ENCODE results near the gene MRC1. TPM values are rescaled to one million over a fixed set of nuclear protein-coding genes. Genes with fewer than 3 reads are reported as not detected.
A peak's percentile ranks its signal among the peaks of the same experiment; 100 is the strongest.

MRC1 gene
- polyA plus RNA-seq (2011; rRNA removed), result 0.01 TPM in 1 of 2 replicates, not detected in the other
- polyA plus RNA-seq (2012; cell fraction: cytosol; rRNA removed), result not detected in 2 replicates
- polyA plus RNA-seq (2012; cell fraction: nucleus; rRNA removed), result not detected in 2 replicates
- polyA plus RNA-seq (2017; fragmentation: RNase III; extraction: RNeasy Plus Mini Kit Qiagen cat#74134 plus additional on column Dnase treatment), result 0.01 to 0.03 TPM in 2 of 3 replicates, not detected in the other
- 0.04 and 0.05 TPM in 2 replicates for polyA minus RNA-seq (2011; rRNA and poly(A)+ RNA removed)

DNA sequence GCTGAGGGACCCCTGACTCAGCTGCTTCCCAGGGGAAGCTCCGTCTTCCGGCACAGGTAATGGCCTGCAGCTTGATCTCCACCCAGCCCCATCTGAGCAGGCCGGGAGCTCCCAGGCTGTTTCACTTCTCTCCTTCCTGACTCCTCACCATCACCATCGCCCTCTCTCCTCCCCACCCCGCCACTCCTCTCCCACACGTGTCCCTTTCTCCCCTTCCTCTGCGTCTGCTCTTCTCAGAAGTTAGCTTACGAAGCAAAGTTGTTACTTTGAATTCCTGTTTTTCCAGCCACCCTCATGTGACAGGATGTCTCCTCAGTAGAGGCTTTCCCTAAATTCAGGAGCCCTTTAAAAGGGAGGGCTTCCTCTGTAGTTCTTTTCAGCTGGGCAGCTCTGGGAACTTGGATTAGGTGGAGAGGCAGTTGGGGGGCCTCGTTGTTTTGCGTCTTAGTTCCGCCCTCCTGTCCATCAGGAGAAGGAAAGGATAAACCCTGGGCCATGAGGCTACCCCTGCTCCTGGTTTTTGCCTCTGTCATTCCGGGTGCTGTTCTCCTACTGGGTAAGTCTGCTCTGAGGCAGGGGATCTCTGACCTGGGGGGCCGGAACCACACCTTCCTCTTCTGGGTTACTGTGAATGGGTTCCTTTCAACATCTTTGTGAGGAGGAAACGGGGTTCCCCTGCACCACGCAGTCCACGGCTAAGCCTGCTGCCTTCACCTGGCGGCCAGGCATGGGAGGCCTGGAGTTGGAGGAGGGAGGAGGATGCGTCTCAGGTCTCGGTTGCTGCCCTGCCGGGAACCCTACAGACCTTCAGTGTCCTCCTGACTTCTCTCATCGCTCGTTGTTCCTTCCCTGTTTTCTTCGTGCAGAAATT, at the start of gene MRC1:
Gene MRC1 (plus strand): TSS at position 378 of the 871 bp plus-strand sequence. CDS start 118 bp downstream, at position 496.
- no peak within 1 kb of the TSS for H3K4me2 ChIP-seq
- no peak within 1 kb of the TSS for H3K4me3 ChIP-seq
- no peak for ATAC-seq
- ChIA-PET POLR2A (no interaction called here), CTCF (interaction anchor here (1.4 kb wide), 1 partner anchor 13 kb away, joined by 4 read pairs; no protein-coding TSS in a partner anchor)
- no peak for DNase-seq (ENCODE audit: low read depth in 1 of 2, low spot score in 1 of 2)
- 85% methylated on average over 23 of the region's 23 CpGs for WGBS (ENCODE audit: missing lambda C conversion rate)
- no peaks in the 10 kb centered on the region for H3K9me3 ChIP-seq
- FAIRE-seq, result no peak
- H3K4me1 ChIP-seq, result no peaks in the 10 kb centered on the region
- 0 out of 6 replicates have a peak within 1 kb of the TSS, but pooled peaks of 1 of the 2 experiments have one; percentile 24 for H3K27ac ChIP-seq
- TF ChIP-seq RFX5 (IDR thresholded peaks at IDR 0.05) (no peak), CEBPB (IDR thresholded peaks at IDR 0.05) (no peak), NPAS2 (CRISPR knock-in tag; IDR thresholded peaks at IDR 0.05; ENCODE audit: borderline replicate concordance) (no peak), PHF8 (IDR thresholded peaks at IDR 0.05; ENCODE audit: borderline replicate concordance, low read depth) (no peak), SREBF2 (IDR thresholded peaks at IDR 0.05) (no peak), CBX8 (IDR thresholded peaks at IDR 0.05) (no peak)
- TF ChIP-seq, protein P1, sequence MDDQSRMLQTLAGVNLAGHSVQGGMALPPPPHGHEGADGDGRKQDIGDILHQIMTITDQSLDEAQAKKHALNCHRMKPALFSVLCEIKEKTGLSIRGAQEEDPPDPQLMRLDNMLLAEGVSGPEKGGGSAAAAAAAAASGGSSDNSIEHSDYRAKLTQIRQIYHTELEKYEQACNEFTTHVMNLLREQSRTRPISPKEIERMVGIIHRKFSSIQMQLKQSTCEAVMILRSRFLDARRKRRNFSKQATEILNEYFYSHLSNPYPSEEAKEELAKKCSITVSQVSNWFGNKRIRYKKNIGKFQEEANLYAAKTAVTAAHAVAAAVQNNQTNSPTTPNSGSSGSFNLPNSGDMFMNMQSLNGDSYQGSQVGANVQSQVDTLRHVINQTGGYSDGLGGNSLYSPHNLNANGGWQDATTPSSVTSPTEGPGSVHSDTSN (IDR thresholded peaks at IDR 0.05), result no peak
- TF ChIP-seq, protein P2, sequence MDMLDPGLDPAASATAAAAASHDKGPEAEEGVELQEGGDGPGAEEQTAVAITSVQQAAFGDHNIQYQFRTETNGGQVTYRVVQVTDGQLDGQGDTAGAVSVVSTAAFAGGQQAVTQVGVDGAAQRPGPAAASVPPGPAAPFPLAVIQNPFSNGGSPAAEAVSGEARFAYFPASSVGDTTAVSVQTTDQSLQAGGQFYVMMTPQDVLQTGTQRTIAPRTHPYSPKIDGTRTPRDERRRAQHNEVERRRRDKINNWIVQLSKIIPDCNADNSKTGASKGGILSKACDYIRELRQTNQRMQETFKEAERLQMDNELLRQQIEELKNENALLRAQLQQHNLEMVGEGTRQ (IDR thresholded peaks at IDR 0.05), result no peak

DNA sequence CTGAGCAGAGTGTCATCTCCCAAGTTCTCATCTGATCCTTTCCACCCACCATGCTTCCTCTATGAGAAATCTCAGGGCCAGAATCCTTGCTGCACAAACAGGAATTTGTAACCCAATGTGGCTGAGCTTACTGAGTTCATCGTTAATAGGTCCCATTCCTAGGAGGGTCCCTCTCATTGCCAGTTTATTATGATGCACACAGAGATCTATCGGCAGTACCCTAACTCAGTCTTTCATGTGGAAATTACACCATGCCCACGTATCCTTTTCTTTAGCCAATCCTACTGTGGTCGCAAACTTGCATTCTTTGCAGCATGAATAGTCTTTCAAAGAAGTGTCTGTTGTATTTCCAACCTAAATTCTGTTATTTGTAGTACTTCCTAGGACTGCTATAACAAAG, 45.0 kb upstream of the MRC1 start:
- Histone ChIP-seq H3K27ac (no peak overlapping the region), H3K9me3 (no peaks in the 10 kb centered on the region), H3K4me2 (no peak overlapping the region), H3K4me3 (no peak overlapping the region), H3K4me1 (peaks cover 11% of the 10 kb centered on the region; the same call in 2 of the 3 replicates)
- 57% methylated on average over 4 of the region's 4 CpGs for WGBS (ENCODE audit: missing lambda C conversion rate)
- ChIA-PET POLR2A (no interaction called here), CTCF (interaction anchor here (1.0 kb wide), 1 partner anchor 20 kb away, joined by 3 read pairs; no protein-coding TSS in a partner anchor)
- no peak for FAIRE-seq
- ATAC-seq, result no peak
- no peak for TF ChIP-seq KDM5A (IDR thresholded peaks at IDR 0.05)
- no peak for TF ChIP-seq JUNB (IDR thresholded peaks at IDR 0.05)
- TF ChIP-seq MAZ (IDR thresholded peaks at IDR 0.05; ENCODE audit: borderline replicate concordance, low read depth, low read length), result no peak
- TF ChIP-seq, protein P3, sequence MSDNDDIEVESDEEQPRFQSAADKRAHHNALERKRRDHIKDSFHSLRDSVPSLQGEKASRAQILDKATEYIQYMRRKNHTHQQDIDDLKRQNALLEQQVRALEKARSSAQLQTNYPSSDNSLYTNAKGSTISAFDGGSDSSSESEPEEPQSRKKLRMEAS (IDR thresholded peaks at IDR 0.05), result no peak
- no peak for TF ChIP-seq POLR2AphosphoS2 (conservative IDR thresholded peaks at IDR 0.05; ENCODE audit: low read length)
- TF ChIP-seq, protein P2 (IDR thresholded peaks at IDR 0.05), result no peak
- no peak for TF ChIP-seq FOXS1 (CRISPR knock-in tag; IDR thresholded peaks at IDR 0.05)
- no peak for TF ChIP-seq HOXA7 (CRISPR knock-in tag; IDR thresholded peaks at IDR 0.05)
- TF ChIP-seq MYC (IDR thresholded peaks at IDR 0.05; ENCODE audit: borderline replicate concordance, low read length), result no peak
- TF ChIP-seq, protein P4, sequence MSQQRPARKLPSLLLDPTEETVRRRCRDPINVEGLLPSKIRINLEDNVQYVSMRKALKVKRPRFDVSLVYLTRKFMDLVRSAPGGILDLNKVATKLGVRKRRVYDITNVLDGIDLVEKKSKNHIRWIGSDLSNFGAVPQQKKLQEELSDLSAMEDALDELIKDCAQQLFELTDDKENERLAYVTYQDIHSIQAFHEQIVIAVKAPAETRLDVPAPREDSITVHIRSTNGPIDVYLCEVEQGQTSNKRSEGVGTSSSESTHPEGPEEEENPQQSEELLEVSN (IDR thresholded peaks at IDR 0.05; ENCODE audit: borderline replicate concordance, low read depth), result no peak
- no peak for TF ChIP-seq ESRRA (IDR thresholded peaks at IDR 0.05; ENCODE audit: borderline replicate concordance, low read length)
- no peak for TF ChIP-seq NR3C1 (IDR thresholded peaks at IDR 0.05)
- no peak for TF ChIP-seq MAFK (IDR thresholded peaks at IDR 0.05; ENCODE audit: partially characterized antibody)
- no peak for DNase-seq (ENCODE audit: low read depth in 1 of 2, low spot score in 1 of 2)
